ENCODE results near the gene TRMU.

The TRMU gene

DNA sequence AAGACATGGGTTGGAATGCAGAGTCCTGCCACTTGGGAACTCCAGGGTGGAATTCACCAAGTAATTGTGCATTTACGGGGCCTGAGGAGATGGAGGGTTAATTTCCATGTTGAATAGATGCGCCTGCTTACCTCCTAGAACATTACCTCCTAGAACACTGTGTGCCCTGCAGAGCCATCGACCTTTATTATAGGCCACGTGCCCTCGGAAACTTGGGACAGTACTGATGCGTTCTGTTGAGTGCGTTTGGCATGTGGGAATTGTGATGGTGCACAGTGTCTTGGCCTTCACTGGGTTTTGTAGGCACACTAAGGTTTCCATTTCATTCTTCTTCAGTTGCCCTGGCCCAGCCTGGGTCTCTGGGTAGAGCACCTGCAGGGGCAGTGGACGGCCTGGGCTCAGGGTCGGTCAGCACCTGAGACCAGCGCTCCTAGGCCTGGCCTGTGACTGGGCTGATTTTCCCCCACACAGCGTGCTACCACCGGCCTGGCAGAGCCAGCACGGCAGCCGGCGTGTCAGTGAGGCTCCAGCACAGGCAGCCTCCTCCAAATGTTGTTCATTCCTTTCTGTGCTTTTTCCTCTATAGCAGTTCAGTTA is 12.7 kb downstream of the TRMU start:
- Histone ChIP-seq H3K36me3 (peaks cover 97% of the 10 kb centered on the region), H3K9me3 (no peaks in the 10 kb centered on the region), H3K4me2 (no peak overlapping the region), H3K27me3 (no peaks in the 10 kb centered on the region), H3K4me1 (peaks cover 16% of the 10 kb centered on the region), H4K20me1 (peaks cover 92% of the 10 kb centered on the region), H3K4me3 (no peak overlapping the region), H3K27ac (no peak overlapping the region), H3K9ac (no peak overlapping the region)
- TF ChIP-seq Cebpa-rat (IDR thresholded peaks at IDR 0.05) = no peak

DNA sequence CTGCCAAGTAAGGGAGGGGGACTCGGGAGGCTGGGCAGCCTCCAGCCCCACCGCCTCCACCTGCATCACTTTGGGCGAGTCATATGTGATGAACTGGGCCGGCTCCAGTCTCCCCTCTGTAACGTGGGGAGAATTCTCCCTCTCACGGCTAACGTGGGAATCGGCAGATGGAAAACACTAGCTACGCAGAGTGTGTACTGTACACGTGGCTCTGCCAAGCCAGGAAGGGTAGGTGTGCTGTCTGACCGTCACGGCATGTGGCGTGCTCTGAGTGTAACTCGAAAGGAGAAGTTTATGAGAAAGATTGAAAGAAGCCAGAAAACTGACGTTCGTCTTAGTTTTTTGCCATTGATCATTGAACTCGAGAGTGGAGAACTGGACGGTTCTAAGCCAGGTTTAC is 13.7 kb downstream of the TRMU start:
- Histone ChIP-seq H4K20me1 (peaks cover 92% of the 10 kb centered on the region), H3K4me1 (peaks cover 26% of the 10 kb centered on the region), H3K9ac (no peak overlapping the region), H3K4me3 (no peak overlapping the region), H3K27ac (no peak overlapping the region), H3K4me2 (no peak overlapping the region), H3K9me3 (no peaks in the 10 kb centered on the region), H3K36me3 (peaks cover 94% of the 10 kb centered on the region), H3K27me3 (no peaks in the 10 kb centered on the region)
- TF ChIP-seq Cebpa-rat (IDR thresholded peaks at IDR 0.05) = no peak

- H3K4me3 ChIP-seq = no peak overlapping the region
- H3K27ac ChIP-seq = no peak overlapping the region
- peaks cover 31% of the 10 kb centered on the region for H3K4me1 ChIP-seq
- H3K9ac ChIP-seq = no peak overlapping the region
- H3K4me2 ChIP-seq = no peak overlapping the region
- peaks cover 92% of the 10 kb centered on the region for H4K20me1 ChIP-seq
- no peaks in the 10 kb centered on the region for H3K9me3 ChIP-seq
- no peaks in the 10 kb centered on the region for H3K27me3 ChIP-seq
- TF ChIP-seq Cebpa-rat (IDR thresholded peaks at IDR 0.05) = no peak
- H3K36me3 ChIP-seq = peaks cover 94% of the 10 kb centered on the region
Observed at GRCh38 chr22:46349681-46350080, 14.2 kb downstream of the TRMU start.

GRCh38 chr22:46350121-46350520 is 14.6 kb downstream of the TRMU start:
- H3K4me2 ChIP-seq = no peak overlapping the region
- no peak overlapping the region for H3K4me3 ChIP-seq
- H3K27ac ChIP-seq = no peak overlapping the region
- H3K4me1 ChIP-seq = peaks cover 35% of the 10 kb centered on the region
- H3K9me3 ChIP-seq = no peaks in the 10 kb centered on the region
- no peak overlapping the region for H3K9ac ChIP-seq
- no peaks in the 10 kb centered on the region for H3K27me3 ChIP-seq
- TF ChIP-seq Cebpa-rat (IDR thresholded peaks at IDR 0.05) = no peak
- H3K36me3 ChIP-seq = peaks cover 94% of the 10 kb centered on the region
- H4K20me1 ChIP-seq = peaks cover 92% of the 10 kb centered on the region

GRCh38 chr22:46350646-46351045 is 15.1 kb downstream of the TRMU start:
- Histone ChIP-seq H3K27ac (no peak overlapping the region), H3K9ac (no peak overlapping the region), H3K27me3 (no peaks in the 10 kb centered on the region), H4K20me1 (peaks cover 92% of the 10 kb centered on the region), H3K4me2 (no peak overlapping the region), H3K4me3 (no peak overlapping the region), H3K9me3 (no peaks in the 10 kb centered on the region), H3K4me1 (peaks cover 41% of the 10 kb centered on the region), H3K36me3 (peaks cover 91% of the 10 kb centered on the region)
- no peak for TF ChIP-seq Cebpa-rat (IDR thresholded peaks at IDR 0.05)

GRCh38 chr22:46351131-46351735 is 15.7 kb downstream of the TRMU start:
- TF ChIP-seq Cebpa-rat (IDR thresholded peaks at IDR 0.05) = no peak
- H3K4me1 ChIP-seq = peaks cover 46% of the 10 kb centered on the region
- H3K4me3 ChIP-seq = no peak overlapping the region
- H3K27ac ChIP-seq = peak overlapping the region; percentile 72
- H3K9me3 ChIP-seq = no peaks in the 10 kb centered on the region
- H3K9ac ChIP-seq = no peak overlapping the region
- H3K27me3 ChIP-seq = no peaks in the 10 kb centered on the region
- H3K4me2 ChIP-seq = no peak overlapping the region
- peaks cover 92% of the 10 kb centered on the region for H4K20me1 ChIP-seq
- peaks cover 85% of the 10 kb centered on the region for H3K36me3 ChIP-seq

- H3K9me3 ChIP-seq = no peaks in the 10 kb centered on the region
- H3K9ac ChIP-seq = peak overlapping the region; percentile 18; the same call in 1 of the 2 replicates
- no peak overlapping the region for H3K4me3 ChIP-seq
- H3K4me2 ChIP-seq = peak overlapping the region; percentile 74; the same call in 1 of the 2 replicates
- H3K27me3 ChIP-seq = no peaks in the 10 kb centered on the region
- H3K27ac ChIP-seq = peak overlapping the region; percentile 72
- peaks cover 84% of the 10 kb centered on the region for H3K36me3 ChIP-seq
- peaks cover 92% of the 10 kb centered on the region for H4K20me1 ChIP-seq
- no peak for TF ChIP-seq Cebpa-rat (IDR thresholded peaks at IDR 0.05)
- peaks cover 52% of the 10 kb centered on the region for H3K4me1 ChIP-seq
Observed at GRCh38 chr22:46351767-46352166, 16.3 kb downstream of the TRMU start.

DNA sequence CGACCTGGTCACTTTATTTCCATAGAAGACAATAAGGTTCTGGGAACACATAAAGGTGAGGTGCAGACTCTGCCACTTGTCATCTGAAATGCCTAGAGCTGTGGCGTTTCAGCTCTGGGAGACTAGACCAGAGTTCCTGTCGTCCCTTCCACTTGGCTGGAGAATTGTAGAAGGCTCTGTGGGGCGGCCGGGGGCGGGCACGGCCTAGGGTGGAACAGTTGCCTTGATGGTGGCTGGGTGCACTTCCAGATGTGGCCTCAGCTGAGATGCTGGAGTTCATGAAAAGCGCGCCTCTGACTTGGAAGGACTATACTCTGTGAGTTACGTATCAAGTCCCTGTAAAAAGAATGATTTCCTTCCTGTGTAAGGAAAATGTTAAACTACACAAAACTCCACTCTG is 16.8 kb downstream of the TRMU start:
- no peaks in the 10 kb centered on the region for H3K9me3 ChIP-seq
- H3K27ac ChIP-seq = peak overlapping the region; percentile 72
- peaks cover 84% of the 10 kb centered on the region for H3K36me3 ChIP-seq
- H3K27me3 ChIP-seq = no peaks in the 10 kb centered on the region
- peak overlapping the region; percentile 18 for H3K9ac ChIP-seq
- H3K4me2 ChIP-seq = peak overlapping the region; percentile 74
- TF ChIP-seq Cebpa-rat (IDR thresholded peaks at IDR 0.05) = no peak
- peaks cover 92% of the 10 kb centered on the region for H4K20me1 ChIP-seq
- no peak overlapping the region for H3K4me3 ChIP-seq
- peaks cover 57% of the 10 kb centered on the region for H3K4me1 ChIP-seq

DNA sequence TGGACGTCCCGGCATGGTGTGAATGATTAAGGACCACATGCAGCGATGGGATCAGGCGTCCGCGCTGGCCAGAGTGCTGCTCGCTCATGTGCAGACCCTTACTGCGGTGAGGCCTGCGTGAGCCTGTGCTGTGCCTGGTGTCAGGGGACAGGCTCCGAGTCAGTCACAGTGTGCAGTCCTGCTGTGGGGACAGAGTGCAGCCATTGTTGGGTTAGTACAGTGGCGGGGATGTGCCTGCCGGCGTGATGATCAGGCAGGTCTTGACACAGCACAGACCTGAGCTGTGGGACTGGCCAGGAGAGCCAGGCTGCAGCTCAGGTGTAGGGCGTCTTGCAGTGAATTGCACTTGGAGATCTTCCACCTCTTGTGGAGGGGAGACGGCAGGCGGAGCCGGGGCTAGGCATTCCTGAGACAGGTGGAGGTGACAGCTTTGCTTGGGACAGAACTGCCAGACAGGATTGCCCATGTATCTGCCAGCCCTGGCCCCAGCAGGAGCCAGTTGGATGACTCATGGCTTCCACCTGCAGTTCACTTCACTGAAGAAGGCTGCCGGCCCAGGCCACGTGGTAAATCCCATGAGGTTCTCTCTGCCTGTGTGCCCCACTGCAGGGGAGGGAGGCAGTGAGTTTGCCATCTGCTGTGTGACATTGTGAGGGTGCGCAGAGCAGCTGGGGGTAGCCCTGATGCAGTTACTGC is 17.3 kb downstream of the TRMU start:
- Histone ChIP-seq H3K4me1 (peaks cover 61% of the 10 kb centered on the region), H3K4me3 (no peak overlapping the region), H3K9me3 (no peaks in the 10 kb centered on the region), H3K27ac (peak overlapping the region; percentile 72), H3K4me2 (peak overlapping the region; percentile 74), H3K27me3 (no peaks in the 10 kb centered on the region), H3K36me3 (peaks cover 83% of the 10 kb centered on the region), H4K20me1 (peaks cover 92% of the 10 kb centered on the region), H3K9ac (peak overlapping the region; percentile 18; the same call in 1 of the 2 replicates)
- no peak for TF ChIP-seq Cebpa-rat (IDR thresholded peaks at IDR 0.05)

DNA sequence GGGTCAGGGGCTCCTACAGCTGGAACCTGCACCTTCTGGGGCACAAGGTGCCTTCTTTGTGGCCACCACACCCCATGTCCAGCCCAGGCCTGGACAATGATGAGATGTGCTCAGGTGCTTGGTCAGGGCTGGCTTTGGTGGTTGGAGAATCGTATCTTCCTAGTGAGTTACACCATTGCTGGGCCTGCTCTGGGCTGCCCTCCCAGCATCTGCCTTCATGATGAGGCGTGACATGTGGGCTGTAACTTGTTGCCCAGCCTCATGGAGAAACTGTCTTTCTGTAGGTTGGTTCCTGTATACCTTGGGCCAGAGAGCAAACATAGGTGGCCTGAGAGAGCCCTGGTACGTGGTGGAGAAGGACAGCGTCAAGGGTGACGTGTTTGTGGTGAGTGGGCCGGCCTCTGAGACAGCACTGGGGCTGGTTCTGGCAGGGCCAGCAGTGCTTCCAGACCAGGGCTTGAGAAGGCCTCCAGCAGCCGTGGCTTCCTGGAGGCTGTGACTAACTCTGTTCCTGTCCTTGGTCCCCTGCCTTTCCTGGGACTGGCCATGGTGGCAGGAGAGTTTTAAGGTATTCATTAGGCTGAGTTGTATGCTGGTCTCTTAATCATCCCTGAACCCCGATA is 18.1 kb downstream of the TRMU start:
- H3K4me3 ChIP-seq = no peak overlapping the region
- peaks cover 65% of the 10 kb centered on the region for H3K4me1 ChIP-seq
- no peak for TF ChIP-seq Cebpa-rat (IDR thresholded peaks at IDR 0.05)
- peaks cover 92% of the 10 kb centered on the region for H4K20me1 ChIP-seq
- H3K9ac ChIP-seq = peak overlapping the region; percentile 26; the same call in 1 of the 2 replicates
- H3K36me3 ChIP-seq = peaks cover 83% of the 10 kb centered on the region
- H3K4me2 ChIP-seq = peak overlapping the region; percentile 74
- no peaks in the 10 kb centered on the region for H3K27me3 ChIP-seq
- no peaks in the 10 kb centered on the region for H3K9me3 ChIP-seq
- H3K27ac ChIP-seq = peak overlapping the region; percentile 57
